Measurements from ENCODE around the gene SAMHD1. TPM values are rescaled to one million over a fixed set of nuclear protein-coding genes. Genes with fewer than 3 reads are reported as not detected.

SAMHD1 gene
- total RNA-seq, 4 donors from 2014 or later = 178 to 620 (median 469) TPM

DNA sequence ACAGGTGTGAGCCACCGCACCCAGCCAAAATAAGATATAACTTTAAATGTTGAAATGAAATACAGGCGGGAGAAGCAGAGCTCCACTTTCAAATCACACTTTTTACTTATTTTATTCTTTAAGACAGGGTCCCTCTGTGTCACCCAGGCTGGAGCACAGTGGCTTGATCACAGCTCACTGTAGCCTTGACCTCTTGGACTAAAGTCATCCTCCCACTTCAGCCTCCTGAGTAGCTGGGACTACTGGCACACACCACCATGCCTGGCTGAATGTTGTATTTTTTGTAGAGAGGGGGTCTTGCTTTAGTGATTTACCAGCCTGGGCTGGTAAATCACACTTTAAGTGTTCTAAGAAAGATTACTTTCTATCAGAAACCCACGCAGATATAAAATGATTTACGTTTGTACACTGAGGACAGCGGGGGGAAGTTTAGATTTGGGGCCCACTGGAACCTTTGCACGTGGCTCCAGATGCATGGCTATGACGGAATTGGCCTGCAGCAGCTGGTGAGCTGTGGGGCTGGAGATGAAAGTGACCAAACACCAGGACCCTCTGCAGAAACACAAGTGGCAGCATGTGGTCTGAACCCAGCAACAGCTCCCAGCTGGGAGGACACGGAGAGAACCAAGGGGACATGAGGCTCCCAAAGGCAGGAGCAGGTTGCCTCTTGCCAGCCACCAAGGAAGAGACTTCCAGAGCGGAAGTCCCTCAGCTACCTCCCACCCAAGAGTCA lies 102.0 kb downstream of the SAMHD1 start:
- TF ChIP-seq, protein P1, sequence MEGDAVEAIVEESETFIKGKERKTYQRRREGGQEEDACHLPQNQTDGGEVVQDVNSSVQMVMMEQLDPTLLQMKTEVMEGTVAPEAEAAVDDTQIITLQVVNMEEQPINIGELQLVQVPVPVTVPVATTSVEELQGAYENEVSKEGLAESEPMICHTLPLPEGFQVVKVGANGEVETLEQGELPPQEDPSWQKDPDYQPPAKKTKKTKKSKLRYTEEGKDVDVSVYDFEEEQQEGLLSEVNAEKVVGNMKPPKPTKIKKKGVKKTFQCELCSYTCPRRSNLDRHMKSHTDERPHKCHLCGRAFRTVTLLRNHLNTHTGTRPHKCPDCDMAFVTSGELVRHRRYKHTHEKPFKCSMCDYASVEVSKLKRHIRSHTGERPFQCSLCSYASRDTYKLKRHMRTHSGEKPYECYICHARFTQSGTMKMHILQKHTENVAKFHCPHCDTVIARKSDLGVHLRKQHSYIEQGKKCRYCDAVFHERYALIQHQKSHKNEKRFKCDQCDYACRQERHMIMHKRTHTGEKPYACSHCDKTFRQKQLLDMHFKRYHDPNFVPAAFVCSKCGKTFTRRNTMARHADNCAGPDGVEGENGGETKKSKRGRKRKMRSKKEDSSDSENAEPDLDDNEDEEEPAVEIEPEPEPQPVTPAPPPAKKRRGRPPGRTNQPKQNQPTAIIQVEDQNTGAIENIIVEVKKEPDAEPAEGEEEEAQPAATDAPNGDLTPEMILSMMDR (IDR thresholded peaks at IDR 0.05; ENCODE audit: low read depth) = no peak

DNA sequence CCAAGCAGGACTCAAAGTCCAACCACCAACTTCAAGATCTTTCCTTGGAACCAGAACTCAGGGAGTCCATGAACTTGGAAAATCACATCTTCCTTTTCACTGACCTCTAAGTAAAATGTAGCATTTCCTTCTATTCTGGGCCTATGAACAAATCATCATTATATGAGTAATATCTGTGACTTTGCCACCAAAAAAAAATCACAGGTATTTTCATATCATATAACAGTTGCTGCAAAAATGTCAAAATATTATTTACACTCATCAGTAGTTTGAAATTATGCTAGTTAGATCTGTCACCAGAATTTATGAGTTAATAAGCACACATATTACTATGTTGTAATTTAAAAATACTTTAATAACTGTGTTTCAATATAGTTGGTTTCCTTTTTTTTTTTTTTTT lies 102.8 kb downstream of the SAMHD1 start:
- TF ChIP-seq, protein P1 (IDR thresholded peaks at IDR 0.05; ENCODE audit: low read depth) = no peak

DNA sequence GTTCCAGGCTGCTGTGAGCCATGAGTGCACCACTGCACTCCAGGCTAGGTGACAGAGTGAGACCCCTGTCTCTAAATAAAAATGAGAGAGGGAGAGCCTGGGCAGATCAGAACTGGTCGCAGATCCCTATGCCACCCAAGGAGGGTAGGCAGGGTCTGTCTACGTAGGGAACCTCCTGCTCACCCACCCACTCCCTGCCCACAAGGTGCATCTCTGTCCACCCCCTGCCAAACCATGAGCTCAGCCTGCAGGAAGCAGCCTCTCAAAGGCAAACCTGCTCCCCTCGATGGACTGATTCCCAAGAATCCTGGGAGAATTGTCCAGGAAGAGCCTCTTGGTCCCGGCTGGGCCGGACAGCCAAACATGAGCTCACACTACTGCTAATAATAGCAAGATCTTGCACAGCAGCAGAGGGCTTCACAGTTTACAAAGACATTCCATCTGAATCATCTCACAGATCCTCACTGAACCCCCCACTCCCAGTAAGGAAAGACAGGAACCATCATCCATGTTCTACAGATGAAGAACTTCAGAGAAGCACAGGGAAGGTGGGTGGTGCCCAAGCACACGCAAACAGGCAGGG lies 103.3 kb downstream of the SAMHD1 start:
- TF ChIP-seq, protein P1 (IDR thresholded peaks at IDR 0.05; ENCODE audit: low read depth) = no peak

DNA sequence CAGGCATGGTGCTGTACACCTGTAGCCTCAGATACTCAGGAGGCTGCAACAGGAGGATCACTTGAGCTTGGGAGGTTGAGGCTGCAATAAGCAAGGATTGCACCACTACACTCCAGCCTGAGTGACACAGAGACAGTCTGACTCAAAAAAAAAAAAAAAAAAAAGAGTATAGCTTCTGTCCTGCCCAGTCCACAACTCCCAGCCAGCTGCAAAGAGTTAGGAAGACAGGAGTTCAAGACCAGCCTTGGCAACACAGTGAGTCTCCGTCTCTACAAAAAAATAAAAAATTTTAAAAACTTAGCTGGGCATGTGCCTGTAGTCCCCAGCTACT lies 103.8 kb downstream of the SAMHD1 start:
- TF ChIP-seq, protein P1 (IDR thresholded peaks at IDR 0.05; ENCODE audit: low read depth) = no peak

DNA sequence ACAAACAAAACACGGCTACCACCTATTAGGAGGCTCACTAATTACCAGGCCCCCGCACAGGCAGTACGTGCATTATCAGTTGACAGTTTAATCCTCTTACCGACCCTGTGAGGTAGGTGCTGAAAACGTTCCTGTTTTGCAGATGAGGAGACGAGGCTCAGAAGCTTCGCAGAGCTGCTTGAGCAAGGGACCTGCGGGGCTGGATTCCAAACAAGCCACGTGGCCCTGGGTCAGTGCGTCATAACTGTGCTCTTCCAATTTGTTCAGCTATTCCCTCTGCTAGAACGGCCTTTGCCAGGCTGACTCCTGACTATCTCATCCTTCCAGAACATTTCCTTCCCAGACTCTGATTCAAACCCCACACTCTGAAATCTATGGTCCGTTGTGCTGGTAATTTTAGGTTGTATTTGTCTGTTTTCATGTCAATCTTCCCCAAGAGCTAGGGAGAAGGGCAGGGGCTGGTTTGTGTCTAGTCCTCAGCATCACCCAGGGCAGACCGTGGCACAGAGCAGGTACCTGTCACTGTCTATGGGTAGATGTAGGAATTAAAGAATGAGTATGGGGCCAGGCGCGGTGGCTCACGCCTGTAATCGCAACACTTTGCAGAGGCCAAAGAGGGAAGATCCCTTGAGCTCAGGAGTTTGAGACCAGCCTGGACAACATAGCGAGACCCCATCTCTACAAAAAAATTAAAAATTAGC lies 104.3 kb downstream of the SAMHD1 start:
- TF ChIP-seq, protein P1 (IDR thresholded peaks at IDR 0.05; ENCODE audit: low read depth) = no peak

DNA sequence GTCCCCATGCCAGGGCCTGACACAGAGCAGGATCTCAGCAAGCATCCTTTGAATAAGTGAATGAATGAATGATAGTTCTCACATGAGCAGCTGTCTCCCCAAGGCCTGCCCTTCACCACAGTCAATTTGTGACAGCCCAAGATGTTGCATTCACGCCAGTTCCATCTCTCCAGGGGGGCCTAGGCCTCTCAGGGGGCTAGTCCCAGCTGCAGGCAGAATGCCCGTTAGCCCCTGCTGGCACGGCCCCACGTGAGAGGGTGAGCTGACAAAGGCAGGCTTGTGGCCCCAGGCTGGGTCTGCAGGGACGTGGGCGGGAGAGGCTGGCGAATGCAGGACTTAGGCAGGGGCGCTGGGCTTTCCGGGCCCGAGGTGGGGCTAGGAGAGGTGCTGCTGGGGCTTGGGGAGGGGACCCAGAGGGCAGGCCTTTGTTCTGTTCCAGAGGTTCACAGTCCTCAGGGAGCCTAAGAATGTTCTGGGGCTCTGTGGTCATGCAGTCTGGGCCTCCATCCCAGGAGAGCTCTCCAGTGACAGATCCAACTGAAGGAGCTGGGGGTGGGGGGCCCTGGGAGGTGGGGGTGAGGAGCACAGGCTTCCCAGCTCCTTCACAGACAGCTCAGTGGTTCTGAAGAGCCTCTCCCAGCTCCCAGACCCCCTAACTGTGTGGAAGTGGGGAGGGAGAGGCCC lies 106.1 kb downstream of the SAMHD1 start:
- TF ChIP-seq, protein P1 (IDR thresholded peaks at IDR 0.05; ENCODE audit: low read depth) = no peak

Other genes starting within 250 kb of the SAMHD1 start
- 10 to 100 TPM; 11.5 to 25.2 (median 20.2) TPM for gene NDRG3, start 205.6 kb downstream of the SAMHD1 start, total RNA-seq
- gene DSN1, start 177.9 kb downstream of the SAMHD1 start, total RNA-seq = 10 to 100 TPM in 2 of 4 donors, 1 to 10 TPM in 2; 7.3 to 10.7 (median 9.8) TPM
- under 1 TPM in 2 of 4 donors, not detected in 2; 0.34 to 0.44 TPM for gene TLDC2, start 75.6 kb downstream of the SAMHD1 start, total RNA-seq
- 1 to 10 TPM; 4.6 to 9.7 (median 6.5) TPM for gene RBL1, start 144.3 kb upstream of the SAMHD1 start, total RNA-seq
- 100 to 1,000 TPM in 2 of 4 donors, 10 to 100 TPM in 2; 65.6 to 130 (median 109) TPM for gene RPN2, start 227.6 kb upstream of the SAMHD1 start, total RNA-seq
- 1 to 10 TPM; 3.6 to 7.2 (median 4.1) TPM for gene MROH8, start 227.8 kb upstream of the SAMHD1 start, total RNA-seq